Measurements from ENCODE around the gene PAM16. TPM values are rescaled to one million over a fixed set of nuclear protein-coding genes. Genes with fewer than 3 reads are reported as not detected.

The PAM16 gene
- total and polyA plus RNA-seq, 10 donors, result 26.7 to 88.8 (median 41.1) TPM

- Histone ChIP-seq H3K27ac (peak overlapping the region in 4 of 8 donors; percentile 8 to 60 (median 32)), H3K4me3 (no peak overlapping the region), H3K27me3 (replicated peaks in 1 of 7) (no peaks in the 10 kb centered on the region), H3K36me3 (peaks cover 4 to 100% (median 68%) of the 10 kb centered on the region in 6 donors), H3K9me3 (no peaks in the 10 kb centered on the region), H3K4me1 (peaks cover 0 to 69% (median 26%) of the 10 kb centered on the region in 6 donors)
- intact Hi-C loops (cut with DNase I; ENCODE audit: low total_unique reads), result no loop called here
- no peak for TF ChIP-seq CTCF (IDR thresholded peaks at IDR 0.05 in 8 of 11, conservative IDR thresholded peaks at IDR 0.05 in 3 of 11)
- no peak for TF ChIP-seq POLR2A (IDR thresholded peaks at IDR 0.05)
- TF ChIP-seq POLR2AphosphoS5 (IDR thresholded peaks at IDR 0.05), result no peak
- WGBS, 5 donors, result 83 to 92% (median 85%) methylated on average over 6 of the region's 6 CpGs
- DNase-seq, result no peak
Measured at GRCh38 chr16:4393240-4393600, 42.1 kb upstream of the PAM16 start.

- intact Hi-C loops (cut with DNase I; ENCODE audit: low total_unique reads), result no loop called here
- Histone ChIP-seq H3K27me3 (replicated peaks in 1 of 7) (no peaks in the 10 kb centered on the region), H3K36me3 (peaks cover 4 to 100% (median 71%) of the 10 kb centered on the region in 6 donors), H3K4me3 (no peak overlapping the region), H3K4me1 (peaks cover 0 to 75% (median 29%) of the 10 kb centered on the region in 6 donors), H3K27ac (peak overlapping the region in 5 of 8 donors; percentile 4 to 60 (median 22)), H3K9me3 (no peaks in the 10 kb centered on the region)
- 73 to 84% (median 82%) methylated on average over 21 to 27 of the region's 27 CpGs for WGBS, 5 donors
- peak in 1 of 3 donors; percentile 67 for TF ChIP-seq POLR2AphosphoS5 (IDR thresholded peaks at IDR 0.05)
- no peak for TF ChIP-seq POLR2A (IDR thresholded peaks at IDR 0.05)
- DNase-seq, result peak; percentile 70
Measured at GRCh38 chr16:4392382-4393239, 41.5 kb upstream of the PAM16 start.

- intact Hi-C loops (cut with DNase I; ENCODE audit: low total_unique reads), result no loop called here
- H3K4me3 ChIP-seq, result no peak overlapping the region
- TF ChIP-seq CTCF (IDR thresholded peaks at IDR 0.05 in 8 of 11, conservative IDR thresholded peaks at IDR 0.05 in 3 of 11) (no peak), POLR2A (IDR thresholded peaks at IDR 0.05) (no peak), POLR2AphosphoS5 (IDR thresholded peaks at IDR 0.05) (peak in 1 of 3 donors; percentile 53)
- H3K27ac ChIP-seq, result peak overlapping the region in 4 of 8 donors; percentile 4 to 60 (median 25)
- H3K4me1 ChIP-seq, result peaks cover 0 to 83% (median 32%) of the 10 kb centered on the region in 6 donors
- peaks cover 4 to 100% (median 78%) of the 10 kb centered on the region in 6 donors for H3K36me3 ChIP-seq
- 79 to 93% (median 86%) methylated on average over 14 to 22 of the region's 22 CpGs for WGBS, 5 donors
- peak; percentile 74 for DNase-seq
- H3K9me3 ChIP-seq, result no peaks in the 10 kb centered on the region
- no peaks in the 10 kb centered on the region for H3K27me3 ChIP-seq (replicated peaks in 1 of 7)
Measured at GRCh38 chr16:4391631-4392381, 40.7 kb upstream of the PAM16 start.

DNA sequence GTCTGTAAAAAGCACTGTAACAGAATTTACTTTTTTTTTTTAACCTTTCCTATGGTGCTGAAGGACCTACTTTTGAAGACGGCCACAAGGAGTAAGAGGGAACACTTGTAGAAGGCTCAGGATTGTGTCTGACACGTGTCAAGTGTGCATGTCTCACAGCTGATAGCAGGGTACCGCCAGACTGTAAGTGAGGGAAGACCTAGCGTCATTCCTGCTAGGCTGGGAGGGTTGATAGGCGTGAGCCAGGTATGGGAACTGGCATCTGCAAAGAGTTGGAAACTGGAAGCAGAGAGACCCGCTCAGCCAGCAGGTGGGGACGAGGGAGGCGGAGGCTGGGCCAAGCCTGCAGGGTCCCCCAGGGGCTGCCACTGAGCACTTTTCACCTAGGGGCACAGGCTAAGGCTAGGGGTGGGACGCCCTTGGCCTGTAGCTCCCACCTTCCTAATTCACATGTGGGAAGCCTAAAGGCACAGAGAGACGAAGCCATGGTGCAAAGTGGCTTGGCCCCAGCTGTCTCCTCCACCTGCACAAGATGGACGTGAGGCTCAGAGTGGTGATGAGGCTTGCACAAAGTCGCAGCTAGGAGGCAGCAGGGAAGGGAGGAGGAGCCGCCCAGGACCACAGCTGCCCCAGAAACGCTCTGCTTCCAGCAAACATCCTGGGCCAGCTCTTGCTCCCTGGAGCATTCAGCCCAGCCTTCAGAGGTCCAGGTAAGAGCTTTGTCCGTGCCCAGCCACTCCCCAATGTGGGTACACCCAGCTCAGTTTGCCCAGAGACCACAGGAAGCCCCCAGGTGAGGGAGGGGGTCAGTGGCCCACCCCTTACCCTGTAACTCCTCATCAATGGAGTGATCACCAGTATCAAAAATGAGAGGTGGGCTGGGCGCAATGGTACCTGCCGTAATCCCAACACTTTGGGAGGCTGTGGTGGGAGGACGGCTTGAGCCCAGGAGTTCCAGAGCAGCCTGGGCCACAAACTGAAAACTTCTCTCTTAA, 39.4 kb upstream of the PAM16 start:
- Histone ChIP-seq H3K4me1 (peaks cover 0 to 95% (median 37%) of the 10 kb centered on the region in 6 donors), H3K27ac (peak overlapping the region in 4 of 8 donors; percentile 69 to 76 (median 74))

More for the DNA sequence above, 39.4 kb upstream of the PAM16 start:
- no peak for TF ChIP-seq POLR2A (IDR thresholded peaks at IDR 0.05)
- TF ChIP-seq POLR2AphosphoS5 (IDR thresholded peaks at IDR 0.05), result peak in 1 of 3 donors; percentile 43
- intact Hi-C loops (cut with DNase I; ENCODE audit: low total_unique reads), result no loop called here
- peaks cover 4 to 100% (median 88%) of the 10 kb centered on the region in 6 donors for H3K36me3 ChIP-seq
- DNase-seq, result no peak
- no peaks in the 10 kb centered on the region for H3K27me3 ChIP-seq (replicated peaks in 1 of 7)
- H3K4me3 ChIP-seq, result no peak overlapping the region
- no peaks in the 10 kb centered on the region for H3K9me3 ChIP-seq
- 87 to 91% (median 89%) methylated on average over 15 to 18 of the region's 18 CpGs for WGBS, 5 donors
